K562 (cell line): ENCODE results near the gene SLC6A9. TPM values are rescaled to one million over a fixed set of nuclear protein-coding genes. Genes with fewer than 3 reads are reported as not detected.

Experiments used
- EGR1 ChIP-seq: fragments of 450-650 bp; conservative IDR thresholded peaks from 2 replicates; pipeline ENCODE4 v1.6.1; 2017; ENCODE audit warnings: mild to moderate bottlenecking
- EHMT2 ChIP-seq: fragments of 450-650 bp; IDR thresholded peaks from 2 replicates; pipeline ENCODE4 v1.6.1; 2018; ENCODE audit warnings: antibody characterized with exemption
- ESRRA ChIP-seq: fragments of 450-650 bp; IDR thresholded peaks from 2 replicates; pipeline ENCODE4 v1.6.1; 2014; ENCODE audit warnings: low read depth, mild to moderate bottlenecking, moderate library complexity, borderline replicate concordance
- ETV1 ChIP-seq: fragments of 450-650 bp; conservative IDR thresholded peaks from 2 replicates; pipeline ENCODE4 v1.6.1; 2016; ENCODE audit warnings: missing genetic modification characterization, control low read depth, low read depth, missing compliant biosample characterization
- HCFC1 ChIP-seq: IDR thresholded peaks from 2 replicates; pipeline ENCODE4 v1.6.1; 2012; ENCODE audit warnings: low read depth, low read length, improper control_type of control experiment
- HMGN3 ChIP-seq: IDR thresholded peaks from 2 replicates; pipeline ENCODE4 v1.6.1; 2011; ENCODE audit warnings: borderline replicate concordance, low read depth, mild to moderate bottlenecking, mixed read lengths, low read length; ENCODE audit not compliant: insufficient read length; ENCODE audit errors: extremely low read depth
- JUNB ChIP-seq: fragments of 450-650 bp; formaldehyde crosslinking; conservative IDR thresholded peaks from 2 replicates; pipeline ENCODE4 v1.4.0; 2020; ENCODE audit warnings: mild to moderate bottlenecking
- KDM2B ChIP-seq: fragments of 250-450 bp; sonication (Bioruptor Pico); IDR thresholded peaks from 2 replicates; pipeline ENCODE4 v1.8.0; 2021; ENCODE audit warnings: mild to moderate bottlenecking, moderate library complexity
- LARP7 ChIP-seq: fragments of 450-650 bp; IDR thresholded peaks from 2 replicates; pipeline ENCODE4 v1.6.1; 2016
- MITF ChIP-seq: IDR thresholded peaks from 2 replicates; pipeline ENCODE4 v1.6.1; 2014; ENCODE audit warnings: antibody characterized with exemption
- NUFIP1 ChIP-seq: fragments of 450-650 bp; IDR thresholded peaks from 2 replicates; pipeline ENCODE4 v1.6.1; 2018; ENCODE audit not compliant: partially characterized antibody
- PHF20 ChIP-seq: fragments of 450-650 bp; IDR thresholded peaks from 2 replicates; pipeline ENCODE4 v1.6.1; 2018; ENCODE audit not compliant: partially characterized antibody
- RB1 ChIP-seq: fragments of 450-650 bp; IDR thresholded peaks from 2 replicates; pipeline ENCODE4 v1.6.1; 2017; ENCODE audit warnings: low read depth, mild to moderate bottlenecking
- RUNX1 ChIP-seq: sonication (generic); IDR thresholded peaks from 2 replicates; pipeline ENCODE4 v1.6.1; 2016; ENCODE audit warnings: antibody characterized with exemption, low read depth
- SMAD4 ChIP-seq: fragments of 250-450 bp; sonication (Bioruptor Pico); conservative IDR thresholded peaks from 2 replicates; pipeline ENCODE4 v1.8.0; 2021; ENCODE audit warnings: inconsistent platforms, mild to moderate bottlenecking, moderate library complexity
- TSC22D4 ChIP-seq: fragments of 450-650 bp; IDR thresholded peaks from 2 replicates; pipeline ENCODE4 v1.6.1; 2016; ENCODE audit warnings: missing genetic modification characterization, missing biosample characterization, control low read depth
- UBTF ChIP-seq, 2 experiments: IDR thresholded peaks; 2 replicates each; pipeline ENCODE4 v1.6.1; 2012; ENCODE audit warnings: improper control_type of control experiment in 2 of 2, low read depth in 2 of 2, low read length in 2 of 2, borderline replicate concordance in 1 of 2
- ZBTB11 ChIP-seq, 3 experiments: fragments of 200-800 bp in 1 of 3; fragments of 250-450 bp in 1 of 3; fragments of 450-650 bp in 1 of 3; sonication (Bioruptor Pico) in 1 of 3; sonication (Bioruptor generic) in 1 of 3; formaldehyde crosslinking in 1 of 3; IDR thresholded peaks; 2 replicates each; pipeline versions ENCODE4 v1.6.1 to v1.8.0; 2016 to 2022; ENCODE audit warnings: mild to moderate bottlenecking in 2 of 3, missing genetic modification characterization in 2 of 3, missing compliant biosample characterization in 1 of 3, moderate library complexity in 1 of 3
- ZBTB7A ChIP-seq: IDR thresholded peaks from 2 replicates; pipeline ENCODE4 v1.6.1; 2011; ENCODE audit warnings: low read depth, mild to moderate bottlenecking, low read length, moderate library complexity, borderline replicate concordance; ENCODE audit not compliant: control insufficient read depth
- ZEB2 ChIP-seq: fragments of 450-650 bp; IDR thresholded peaks from 2 replicates; pipeline ENCODE4 v1.6.1; 2016
- ZNF184 ChIP-seq: sonication (generic); formaldehyde crosslinking; IDR thresholded peaks from 2 replicates; pipeline ENCODE4 v1.5.0; 2020; ENCODE audit warnings: missing genetic modification reagents
- ZNF766 ChIP-seq: fragments of 200-800 bp; sonication (Bioruptor generic); conservative IDR thresholded peaks from 2 replicates; pipeline ENCODE4 v1.6.1; 2016; ENCODE audit warnings: missing genetic modification characterization, missing compliant biosample characterization
- polyA plus RNA-seq, 8 experiments: library from polyadenylated mRNA; depleted of rRNA in 4 of 8; stranded (reverse) in 5 of 8; unstranded in 3 of 8; fragments of >200 nt; fragmentation: Nextera tagmentation in 2 of 8; fragmentation: Illumina TruSeq in 1 of 8; extraction: Ambion mirVana in 2 of 8; extraction: Trizol in 1 of 8; gene quantifications; 2 replicates each; pipeline versions ENCODE4 v1.2.1 to v1.2.3, GENCODE V29; 2011 to 2014; ENCODE audit warnings: inconsistent platforms in 1 of 8, missing spikeins in 1 of 8
- total RNA-seq, 7 experiments: library from RNA; depleted of rRNA in 6 of 7; stranded (reverse); fragments of >200 nt in 6 of 7; fragmentation: Illumina TruSeq in 2 of 7; extraction: Trizol in 2 of 7; gene quantifications; 2 replicates each; pipeline versions ENCODE4 v1.2.1 to v1.2.3, GENCODE V29; 2011 to 2021; ENCODE audit warnings: low replicate concordance in 1 of 7

The SLC6A9 gene
- total and polyA plus RNA-seq, 9 of the 15 experiments (the other 6 are each of a cell fraction or from before 2014, with no cell fraction given) = 0.17 to 18.7 (median 2.9) TPM

GRCh38 chr1:44029911-44030604 lies 1.2 kb downstream of the SLC6A9 start (continued):
- TF ChIP-seq UBTF (IDR thresholded peaks at IDR 0.05; ENCODE audit: borderline replicate concordance in 1 of 2, low read depth in 2 of 2, low read length in 2 of 2) = peak; percentile 95 to 97
- no peak for TF ChIP-seq NUFIP1
- peak; percentile 38; the same call in 1 of the 2 replicates for TF ChIP-seq ESRRA
- TF ChIP-seq SMAD4 (CRISPR knock-in tag) = peak; percentile 87
- TF ChIP-seq JUNB (CRISPR knock-in tag) = no peak
- TF ChIP-seq ZNF766 (CRISPR knock-in tag) = 0 out of 2 replicates have a peak, but pooled peaks have one; percentile 63
- 0 out of 2 replicates have a peak, but pooled peaks have one; percentile 20 for TF ChIP-seq ETV1 (tag)
- no peak for TF ChIP-seq TSC22D4
- no peak for TF ChIP-seq LARP7
- TF ChIP-seq RUNX1 = no peak
- TF ChIP-seq MITF = 0 out of 2 replicates have a peak, but pooled peaks have one; percentile 23
- no peak for TF ChIP-seq ZNF184
- peak; percentile 77 for TF ChIP-seq EGR1
- peak; percentile 69 for TF ChIP-seq KDM2B (CRISPR knock-in tag)
- peak; percentile 35; the same call in 1 of the 2 replicates for TF ChIP-seq ZEB2
- peak; percentile 89 for TF ChIP-seq HMGN3
- TF ChIP-seq ZBTB7A = peak; percentile 38; the same call in 1 of the 2 replicates
- peak; percentile 70; the same call in 1 of the 2 replicates for TF ChIP-seq RB1
- TF ChIP-seq HCFC1 = peak; percentile 63
- TF ChIP-seq PHF20 = peak; percentile 55
- peak in 1 of 3 experiments; percentile 86; a peak in 1 of 6 replicates for TF ChIP-seq ZBTB11 (CRISPR knock-in tag; IDR thresholded peaks at IDR 0.05)
- TF ChIP-seq EHMT2 = no peak; the same call in 1 of the 2 replicates
